ENCODE data around the gene BMP7.

Gene BMP7

GRCh38 chr20:57181639-57182038 is 84.8 kb downstream of the BMP7 start:
- no peak for DNase-seq (ENCODE audit: low read depth, low spot score)
- Histone ChIP-seq H3K4me3 (ENCODE audit: low read length) (no peak overlapping the region), H3K9me3 (ENCODE audit: control insufficient read depth, insufficient read depth, low read length) (no peaks in the 10 kb centered on the region), H3K27me3 (ENCODE audit: control insufficient read depth, insufficient read depth, low read length) (no peaks in the 10 kb centered on the region), H3K27ac (ENCODE audit: low read length) (no peak overlapping the region), H3K4me1 (ENCODE audit: control insufficient read depth, insufficient read depth, low read length) (no peaks in the 10 kb centered on the region), H3K36me3 (ENCODE audit: control insufficient read depth, insufficient read depth, low read length) (no peaks in the 10 kb centered on the region)
- no CpG with 5 or more reads among the region's 7 CpGs for WGBS (ENCODE audit: insufficient coverage, insufficient read length)

GRCh38 chr20:57180954-57181353 is 85.5 kb downstream of the BMP7 start:
- no peak overlapping the region for H3K27ac ChIP-seq (ENCODE audit: low read length)
- H3K27me3 ChIP-seq (ENCODE audit: control insufficient read depth, insufficient read depth, low read length), result no peaks in the 10 kb centered on the region
- H3K4me1 ChIP-seq (ENCODE audit: control insufficient read depth, insufficient read depth, low read length), result no peaks in the 10 kb centered on the region
- H3K9me3 ChIP-seq (ENCODE audit: control insufficient read depth, insufficient read depth, low read length), result no peaks in the 10 kb centered on the region
- no CpG with 5 or more reads among the region's 5 CpGs for WGBS (ENCODE audit: insufficient coverage, insufficient read length)
- DNase-seq (ENCODE audit: low read depth, low spot score), result no peak
- H3K4me3 ChIP-seq (ENCODE audit: low read length), result no peak overlapping the region
- no peaks in the 10 kb centered on the region for H3K36me3 ChIP-seq (ENCODE audit: control insufficient read depth, insufficient read depth, low read length)

GRCh38 chr20:57180387-57180786 is 86.1 kb downstream of the BMP7 start:
- H3K27ac ChIP-seq (ENCODE audit: low read length), result no peak overlapping the region
- no peaks in the 10 kb centered on the region for H3K4me1 ChIP-seq (ENCODE audit: control insufficient read depth, insufficient read depth, low read length)
- no CpG with 5 or more reads among the region's 10 CpGs for WGBS (ENCODE audit: insufficient coverage, insufficient read length)
- H3K4me3 ChIP-seq (ENCODE audit: low read length), result no peak overlapping the region
- H3K9me3 ChIP-seq (ENCODE audit: control insufficient read depth, insufficient read depth, low read length), result no peaks in the 10 kb centered on the region
- no peaks in the 10 kb centered on the region for H3K36me3 ChIP-seq (ENCODE audit: control insufficient read depth, insufficient read depth, low read length)
- no peak for DNase-seq (ENCODE audit: low read depth, low spot score)
- no peaks in the 10 kb centered on the region for H3K27me3 ChIP-seq (ENCODE audit: control insufficient read depth, insufficient read depth, low read length)

GRCh38 chr20:57179265-57179664 is 87.2 kb downstream of the BMP7 start:
- no CpG with 5 or more reads among the region's 20 CpGs for WGBS (ENCODE audit: insufficient coverage, insufficient read length)
- Histone ChIP-seq H3K27ac (ENCODE audit: low read length) (no peak overlapping the region), H3K4me3 (ENCODE audit: low read length) (no peak overlapping the region), H3K27me3 (ENCODE audit: control insufficient read depth, insufficient read depth, low read length) (no peaks in the 10 kb centered on the region), H3K36me3 (ENCODE audit: control insufficient read depth, insufficient read depth, low read length) (no peaks in the 10 kb centered on the region), H3K9me3 (ENCODE audit: control insufficient read depth, insufficient read depth, low read length) (no peaks in the 10 kb centered on the region), H3K4me1 (ENCODE audit: control insufficient read depth, insufficient read depth, low read length) (no peaks in the 10 kb centered on the region)
- DNase-seq (ENCODE audit: low read depth, low spot score), result no peak

GRCh38 chr20:57178582-57179111 is 87.8 kb downstream of the BMP7 start:
- DNase-seq (ENCODE audit: low read depth, low spot score), result no peak
- Histone ChIP-seq H3K27me3 (ENCODE audit: control insufficient read depth, insufficient read depth, low read length) (no peaks in the 10 kb centered on the region), H3K4me1 (ENCODE audit: control insufficient read depth, insufficient read depth, low read length) (no peaks in the 10 kb centered on the region), H3K36me3 (ENCODE audit: control insufficient read depth, insufficient read depth, low read length) (no peaks in the 10 kb centered on the region), H3K9me3 (ENCODE audit: control insufficient read depth, insufficient read depth, low read length) (no peaks in the 10 kb centered on the region), H3K27ac (ENCODE audit: low read length) (no peak overlapping the region), H3K4me3 (ENCODE audit: low read length) (no peak overlapping the region)
- WGBS (ENCODE audit: insufficient coverage, insufficient read length), result no CpG with 5 or more reads among the region's 8 CpGs

GRCh38 chr20:57177636-57178280 is 88.7 kb downstream of the BMP7 start:
- no peaks in the 10 kb centered on the region for H3K36me3 ChIP-seq (ENCODE audit: control insufficient read depth, insufficient read depth, low read length)
- DNase-seq (ENCODE audit: low read depth, low spot score), result no peak
- H3K4me1 ChIP-seq (ENCODE audit: control insufficient read depth, insufficient read depth, low read length), result no peaks in the 10 kb centered on the region
- H3K27ac ChIP-seq (ENCODE audit: low read length), result no peak overlapping the region
- no CpG with 5 or more reads among the region's 19 CpGs for WGBS (ENCODE audit: insufficient coverage, insufficient read length)
- no peaks in the 10 kb centered on the region for H3K27me3 ChIP-seq (ENCODE audit: control insufficient read depth, insufficient read depth, low read length)
- no peak overlapping the region for H3K4me3 ChIP-seq (ENCODE audit: low read length)
- H3K9me3 ChIP-seq (ENCODE audit: control insufficient read depth, insufficient read depth, low read length), result no peaks in the 10 kb centered on the region

GRCh38 chr20:57176842-57177241 is 89.6 kb downstream of the BMP7 start:
- Histone ChIP-seq H3K4me3 (ENCODE audit: low read length) (no peak overlapping the region), H3K9me3 (ENCODE audit: control insufficient read depth, insufficient read depth, low read length) (no peaks in the 10 kb centered on the region), H3K36me3 (ENCODE audit: control insufficient read depth, insufficient read depth, low read length) (no peaks in the 10 kb centered on the region), H3K4me1 (ENCODE audit: control insufficient read depth, insufficient read depth, low read length) (no peaks in the 10 kb centered on the region), H3K27ac (ENCODE audit: low read length) (no peak overlapping the region), H3K27me3 (ENCODE audit: control insufficient read depth, insufficient read depth, low read length) (no peaks in the 10 kb centered on the region)
- WGBS (ENCODE audit: insufficient coverage, insufficient read length), result no CpG with 5 or more reads among the region's 2 CpGs
- DNase-seq (ENCODE audit: low read depth, low spot score), result no peak

- WGBS (ENCODE audit: insufficient coverage, insufficient read length), result no CpG with 5 or more reads among the region's 8 CpGs
- H3K27me3 ChIP-seq (ENCODE audit: control insufficient read depth, insufficient read depth, low read length), result no peaks in the 10 kb centered on the region
- no peak for DNase-seq (ENCODE audit: low read depth, low spot score)
- no peaks in the 10 kb centered on the region for H3K9me3 ChIP-seq (ENCODE audit: control insufficient read depth, insufficient read depth, low read length)
- no peaks in the 10 kb centered on the region for H3K36me3 ChIP-seq (ENCODE audit: control insufficient read depth, insufficient read depth, low read length)
- no peak overlapping the region for H3K4me3 ChIP-seq (ENCODE audit: low read length)
- no peak overlapping the region for H3K27ac ChIP-seq (ENCODE audit: low read length)
- H3K4me1 ChIP-seq (ENCODE audit: control insufficient read depth, insufficient read depth, low read length), result no peaks in the 10 kb centered on the region
These were observed 90.9 kb downstream of the BMP7 start for GRCh38 chr20:57175397-57176010.

- Histone ChIP-seq H3K9me3 (ENCODE audit: control insufficient read depth, insufficient read depth, low read length) (no peaks in the 10 kb centered on the region), H3K27me3 (ENCODE audit: control insufficient read depth, insufficient read depth, low read length) (no peaks in the 10 kb centered on the region), H3K4me3 (ENCODE audit: low read length) (no peak overlapping the region), H3K4me1 (ENCODE audit: control insufficient read depth, insufficient read depth, low read length) (no peaks in the 10 kb centered on the region), H3K27ac (ENCODE audit: low read length) (no peak overlapping the region), H3K36me3 (ENCODE audit: control insufficient read depth, insufficient read depth, low read length) (no peaks in the 10 kb centered on the region)
- no CpG with 5 or more reads among the region's 9 CpGs for WGBS (ENCODE audit: insufficient coverage, insufficient read length)
- no peak for DNase-seq (ENCODE audit: low read depth, low spot score)
These were observed 91.7 kb downstream of the BMP7 start for GRCh38 chr20:57174737-57175136.

- no peak for DNase-seq (ENCODE audit: low read depth, low spot score)
- WGBS (ENCODE audit: insufficient coverage, insufficient read length), result no CpG with 5 or more reads among the region's 5 CpGs
- H3K4me3 ChIP-seq (ENCODE audit: low read length), result no peak overlapping the region
- H3K27me3 ChIP-seq (ENCODE audit: control insufficient read depth, insufficient read depth, low read length), result no peaks in the 10 kb centered on the region
- H3K9me3 ChIP-seq (ENCODE audit: control insufficient read depth, insufficient read depth, low read length), result no peaks in the 10 kb centered on the region
- no peak overlapping the region for H3K27ac ChIP-seq (ENCODE audit: low read length)
- no peaks in the 10 kb centered on the region for H3K36me3 ChIP-seq (ENCODE audit: control insufficient read depth, insufficient read depth, low read length)
- H3K4me1 ChIP-seq (ENCODE audit: control insufficient read depth, insufficient read depth, low read length), result no peaks in the 10 kb centered on the region
These were observed 92.5 kb downstream of the BMP7 start for GRCh38 chr20:57173986-57174385.

- Histone ChIP-seq H3K27me3 (ENCODE audit: control insufficient read depth, insufficient read depth, low read length) (no peaks in the 10 kb centered on the region), H3K4me1 (ENCODE audit: control insufficient read depth, insufficient read depth, low read length) (no peaks in the 10 kb centered on the region), H3K27ac (ENCODE audit: low read length) (no peak overlapping the region), H3K4me3 (ENCODE audit: low read length) (no peak overlapping the region), H3K9me3 (ENCODE audit: control insufficient read depth, insufficient read depth, low read length) (no peaks in the 10 kb centered on the region), H3K36me3 (ENCODE audit: control insufficient read depth, insufficient read depth, low read length) (no peaks in the 10 kb centered on the region)
- no peak for DNase-seq (ENCODE audit: low read depth, low spot score)
- no CpG with 5 or more reads among the region's 15 CpGs for WGBS (ENCODE audit: insufficient coverage, insufficient read length)
These were observed 93.4 kb downstream of the BMP7 start for GRCh38 chr20:57173041-57173440.
